ENCODE data around the gene ADGRD2. TPM values are rescaled to one million over a fixed set of nuclear protein-coding genes. Genes with fewer than 3 reads are reported as not detected.

ADGRD2 gene
- total and polyA plus RNA-seq, 2 of the 13 experiments (the other 11 are each of a cell fraction or from before 2014, with no cell fraction given), result not detected

GRCh38 chr9:124506931-124507879 is 57.0 kb downstream of the ADGRD2 start, which contains the start of gene NR5A1 (continued):
- peak; percentile 75 for TF ChIP-seq MYC (CRISPR knock-in tag; IDR thresholded peaks at IDR 0.05; ENCODE audit: borderline replicate concordance)
- peak; percentile 82; the same call in 1 of the 2 replicates for TF ChIP-seq KDM3A (CRISPR knock-in tag; IDR thresholded peaks at IDR 0.05; ENCODE audit: low read depth)
- TF ChIP-seq BCLAF1 (IDR thresholded peaks at IDR 0.05), result no peak
- no peak for TF ChIP-seq ZNF34 (CRISPR knock-in tag; IDR thresholded peaks at IDR 0.05; ENCODE audit: borderline replicate concordance)
- TF ChIP-seq GATAD1 (CRISPR knock-in tag; IDR thresholded peaks at IDR 0.05), result peak; percentile 72
- TF ChIP-seq ZNF710 (CRISPR knock-in tag; IDR thresholded peaks at IDR 0.05; ENCODE audit: borderline replicate concordance), result no peak
- TF ChIP-seq HCFC1 (IDR thresholded peaks at IDR 0.05; ENCODE audit: low read depth, low read length), result no peak; the same call in 1 of the 2 replicates
- TF ChIP-seq KMT2A (CRISPR knock-in tag; IDR thresholded peaks at IDR 0.05), result no peak; the same call in 1 of the 2 replicates
- peak; percentile 80 for TF ChIP-seq ZNF563 (CRISPR knock-in tag; IDR thresholded peaks at IDR 0.05)
- TF ChIP-seq RFX5 (IDR thresholded peaks at IDR 0.05; ENCODE audit: low read depth, low read length), result no peak
- no peak for TF ChIP-seq ZNF790 (CRISPR knock-in tag; IDR thresholded peaks at IDR 0.05; ENCODE audit: borderline replicate concordance)
- peak; percentile 85 for TF ChIP-seq ZNF547 (CRISPR knock-in tag; IDR thresholded peaks at IDR 0.05)
- TF ChIP-seq TOE1 (CRISPR knock-in tag; IDR thresholded peaks at IDR 0.05), result 0 out of 2 replicates have a peak, but pooled peaks have one; percentile 39
- TF ChIP-seq ZNF256 (CRISPR knock-in tag; conservative IDR thresholded peaks at IDR 0.05), result no peak
- TF ChIP-seq GMEB2 (CRISPR knock-in tag; IDR thresholded peaks at IDR 0.05; ENCODE audit: low read depth), result no peak
- peak; percentile 68; the same call in 1 of the 2 replicates for TF ChIP-seq ZNF614 (CRISPR knock-in tag; IDR thresholded peaks at IDR 0.05; ENCODE audit: borderline replicate concordance)
- TF ChIP-seq PREB (CRISPR knock-in tag; IDR thresholded peaks at IDR 0.05), result no peak
- TF ChIP-seq ATAD3A (CRISPR knock-in tag; IDR thresholded peaks at IDR 0.05), result no peak
- no peak for TF ChIP-seq ZNF597 (CRISPR knock-in tag; IDR thresholded peaks at IDR 0.05)

Measured in HepG2 (cell line).